Uterus (tissue), 4 donors: Measurements from ENCODE around the gene RTF1. TPM values are rescaled to one million over a fixed set of nuclear protein-coding genes. Genes with fewer than 3 reads are reported as not detected.

Experiments
- DNase-seq, 2 donors: peaks; one replicate each; pipeline ENCODE4 v3.0.0-alpha.2; 2019 to 2020
- H3K27ac ChIP-seq, 2 donors: fragments of 200-600 bp; sonication (generic); 1 replicate in 1 of 2; 2 replicates in 1 of 2; pipeline ENCODE4 v1.5.1; 2016 to 2018
- H3K27me3 ChIP-seq, 2 donors: fragments of 200-600 bp; sonication (generic); one replicate each; pipeline ENCODE4 v1.5.1; 2018 to 2019; ENCODE audit warnings: control low read depth in 1 of 2
- H3K36me3 ChIP-seq, 2 donors: fragments of 200-600 bp; sonication (generic); one replicate each; pipeline ENCODE4 v1.5.1; 2019; ENCODE audit warnings: control low read depth in 1 of 2
- H3K4me1 ChIP-seq, 2 donors: fragments of 200-600 bp; sonication (generic); one replicate each; pipeline ENCODE4 v1.5.1; 2018 to 2019; ENCODE audit warnings: control low read depth in 1 of 2
- H3K4me3 ChIP-seq, 2 donors: fragments of 200-600 bp; sonication (generic); 1 replicate in 1 of 2; 2 replicates in 1 of 2; pipeline ENCODE4 v1.5.1; 2018 to 2019; ENCODE audit warnings: mild to moderate bottlenecking in 1 of 2
- H3K9me3 ChIP-seq, 2 donors: fragments of 200-600 bp; sonication (generic); one replicate each; pipeline ENCODE4 v1.5.1; 2019; ENCODE audit warnings: control low read depth in 1 of 2
- CTCF ChIP-seq, 4 experiments: fragments of 200-600 bp in 2 of 4; fragments of 450-650 bp in 2 of 4; sonication (generic) in 2 of 4; IDR thresholded peaks; one replicate each; pipeline ENCODE4 v1.5.1; 2016 to 2019; ENCODE audit warnings: antibody characterized with exemption in 4 of 4, mild to moderate bottlenecking in 2 of 4, moderate library complexity in 1 of 4
- POLR2A ChIP-seq, 2 donors: fragments of 450-650 bp; IDR thresholded peaks; one replicate each; pipeline ENCODE4 v1.6.1; 2016; ENCODE audit warnings: antibody characterized with exemption in 2 of 2, mild to moderate bottlenecking in 1 of 2, moderate library complexity in 1 of 2
- intact Hi-C: fragments of 100-400 bp; cut with DNase I; formaldehyde crosslinking; loops from one replicate; pipeline ENCODE4 v1.15.1; 2023; ENCODE audit warnings: low total_unique reads
- total RNA-seq, 4 donors: library from RNA; depleted of rRNA in 3 of 4; stranded (reverse); fragments of >200 nt in 3 of 4; gene quantifications; one replicate each; pipeline versions ENCODE4 v1.1.0 to v1.2.4, GENCODE V29; 2014 to 2023
- donor health status: DM: yes; HTN: yes; CAD: no.

The RTF1 gene
- total RNA-seq, 4 donors from 2014 or later: 7.4 to 39.6 (median 24.2) TPM

DNA sequence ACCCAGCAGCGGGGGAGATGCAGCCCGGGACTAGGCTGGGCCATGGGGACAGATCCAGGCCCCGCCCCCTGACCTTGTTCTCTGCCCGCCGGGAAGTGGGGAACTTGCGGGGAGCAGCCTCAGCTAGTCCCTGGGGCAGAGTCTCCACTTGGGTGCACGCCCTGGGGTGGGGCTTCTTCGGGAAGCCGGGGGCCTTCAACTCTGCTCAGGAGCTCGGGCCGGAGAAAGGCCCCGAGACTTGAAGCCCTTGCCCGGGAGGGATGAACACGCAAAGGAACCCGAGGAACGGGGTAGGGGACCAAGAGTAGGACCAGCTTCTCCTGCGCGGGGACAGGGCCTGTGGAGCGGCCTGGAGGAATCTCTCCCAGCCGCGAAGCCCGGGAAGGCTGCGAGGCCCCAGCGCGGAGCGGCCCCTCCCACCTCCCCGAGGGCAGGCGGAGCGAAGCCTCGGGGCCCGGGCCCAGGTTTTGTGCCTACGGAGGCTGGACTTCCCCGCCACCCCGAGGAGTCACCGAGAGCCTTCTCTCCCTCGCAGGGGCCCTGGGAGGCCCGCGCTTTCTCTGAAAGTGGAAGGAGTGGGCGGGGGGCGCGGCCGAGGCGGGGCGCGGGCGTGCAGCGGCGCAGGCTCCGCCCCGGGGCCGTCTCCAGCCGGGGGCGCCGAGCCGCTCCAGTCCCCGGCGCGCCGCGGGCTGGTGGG, 76.5 kb downstream of the RTF1 start, which contains the start of gene ITPKA:
ITPKA (plus strand) TSS at position 670 of the 697 bp plus-strand sequence. CDS start 54 bp downstream, outside the sequence.
- intact Hi-C loops: no loop called here
- H3K27ac ChIP-seq: peak within 1 kb of the TSS; percentile 29 to 46
- DNase-seq: peak; percentile 45 to 65
- H3K4me1 ChIP-seq: peaks cover 8 to 10% of the 10 kb centered on the region in 2 donors
- H3K27me3 ChIP-seq: peaks cover 0 to 17% of the 10 kb centered on the region in 2 donors
- no peaks in the 10 kb centered on the region for H3K36me3 ChIP-seq
- H3K4me3 ChIP-seq: peak within 1 kb of the TSS; percentile 48 to 67
- no peaks in the 10 kb centered on the region for H3K9me3 ChIP-seq
- TF ChIP-seq CTCF (IDR thresholded peaks at IDR 0.05) (no peak), POLR2A (IDR thresholded peaks at IDR 0.05) (no peak)

GRCh38 chr15:41493902-41494189, 77.0 kb downstream of the RTF1 start:
- Histone ChIP-seq H3K36me3 (no peaks in the 10 kb centered on the region), H3K27me3 (peaks cover 0 to 17% of the 10 kb centered on the region in 2 donors), H3K27ac (no peak overlapping the region), H3K4me3 (peak overlapping the region; percentile 48 to 67), H3K9me3 (no peaks in the 10 kb centered on the region), H3K4me1 (peaks cover 8 to 10% of the 10 kb centered on the region in 2 donors)
- intact Hi-C loops: no loop called here
- DNase-seq: no peak
- TF ChIP-seq POLR2A (IDR thresholded peaks at IDR 0.05) (no peak), CTCF (IDR thresholded peaks at IDR 0.05) (no peak)

GRCh38 chr15:41494190-41494921, 77.5 kb downstream of the RTF1 start:
- H3K27me3 ChIP-seq: peaks cover 0 to 17% of the 10 kb centered on the region in 2 donors
- TF ChIP-seq CTCF (IDR thresholded peaks at IDR 0.05) (no peak), POLR2A (IDR thresholded peaks at IDR 0.05) (no peak)
- no peaks in the 10 kb centered on the region for H3K9me3 ChIP-seq
- DNase-seq: peak in 1 of 2 donors; percentile 23
- no peaks in the 10 kb centered on the region for H3K36me3 ChIP-seq
- peaks cover 8 to 10% of the 10 kb centered on the region in 2 donors for H3K4me1 ChIP-seq
- peak overlapping the region; percentile 48 to 67 for H3K4me3 ChIP-seq
- intact Hi-C loops: no loop called here
- H3K27ac ChIP-seq: no peak overlapping the region

DNA sequence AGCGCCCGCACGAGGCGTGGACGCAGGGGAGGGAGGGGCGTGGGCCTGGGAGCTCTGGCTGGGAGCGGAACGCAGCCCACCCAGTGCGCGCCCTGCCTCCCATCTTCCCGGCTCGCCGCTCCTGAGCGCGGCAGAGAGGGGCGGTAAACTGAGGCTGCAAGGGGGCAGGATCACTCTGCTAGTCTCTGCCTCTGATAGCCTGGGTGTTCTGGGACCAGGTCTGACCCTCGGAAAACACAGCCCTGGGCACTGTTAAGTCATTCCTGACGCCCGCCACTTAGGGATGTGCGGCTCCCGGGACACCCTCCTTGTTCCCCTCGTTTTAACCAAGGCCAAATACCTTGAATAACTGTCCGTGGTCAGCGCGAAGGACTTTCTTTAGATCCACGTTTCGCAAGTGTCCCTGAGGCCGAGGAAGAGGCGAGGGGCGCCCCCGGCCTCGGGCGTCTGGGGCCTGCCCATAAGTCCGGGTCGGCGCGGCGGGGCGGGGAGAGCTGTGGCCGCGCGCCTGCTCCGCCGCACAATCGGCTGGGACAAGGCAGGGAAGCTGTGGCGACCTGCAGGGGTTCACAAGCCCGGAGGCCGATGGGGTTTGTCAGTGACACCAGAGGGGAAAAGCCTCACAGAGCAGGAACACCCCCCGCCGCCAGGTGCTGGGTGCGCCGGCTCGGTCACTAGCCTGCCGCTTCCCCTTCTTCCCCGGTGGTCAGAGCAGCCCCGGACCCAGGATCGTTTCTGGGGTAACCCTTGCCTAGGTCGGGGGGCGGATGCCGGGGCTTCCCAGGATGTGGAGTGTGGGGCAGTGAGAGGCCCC, 78.2 kb downstream of the RTF1 start:
- no peak for TF ChIP-seq CTCF (IDR thresholded peaks at IDR 0.05)
- TF ChIP-seq POLR2A (IDR thresholded peaks at IDR 0.05): no peak
- peaks cover 0 to 17% of the 10 kb centered on the region in 2 donors for H3K27me3 ChIP-seq
- no peaks in the 10 kb centered on the region for H3K36me3 ChIP-seq
- H3K9me3 ChIP-seq: no peaks in the 10 kb centered on the region
- peaks cover 8 to 10% of the 10 kb centered on the region in 2 donors for H3K4me1 ChIP-seq
- peak overlapping the region in 1 of 2 donors; percentile 67 for H3K4me3 ChIP-seq
- DNase-seq: no peak
- intact Hi-C loops: no loop called here
- H3K27ac ChIP-seq: no peak overlapping the region
